Natural killer cell (primary cell): ENCODE measurements around the gene FMNL3. TPM values are rescaled to one million over a fixed set of nuclear protein-coding genes. Genes with fewer than 3 reads are reported as not detected.
"Not testable (repeated sequence)": the region's sequence is repeated elsewhere in the genome, so short reads cannot be mapped to it uniquely, and the experiment has no call there.

Source experiments
- ATAC-seq, 3 donors: fragments of 150-1000 bp in 2 of 3; fragments of 200-7000 bp in 1 of 3; cut with Tn5 transposase; 1 replicate in 1 of 3; 2 replicates in 2 of 3; pipeline ENCODE4 v1.10.0; 2021; ENCODE audit warnings: mild to moderate bottlenecking in 2 of 3, moderate library complexity in 2 of 3
- DNase-seq, 2 donors: peaks; one replicate each; pipeline versions ENCODE4 v3.0.0 to v3.0.0-alpha.2; 2013 to 2021; ENCODE audit warnings: mixed read lengths in 1 of 2
- H3K27ac ChIP-seq: one replicate; pipeline ENCODE4 v1.5.1; 2013; ENCODE audit warnings: mild to moderate bottlenecking, low read length
- H3K27me3 ChIP-seq: one replicate; pipeline ENCODE4 v1.6.1; 2013; ENCODE audit warnings: low read length; ENCODE audit not compliant: control insufficient read depth, insufficient read depth
- H3K36me3 ChIP-seq: one replicate; pipeline ENCODE4 v1.6.1; 2013; ENCODE audit warnings: low read length; ENCODE audit not compliant: control insufficient read depth, insufficient read depth
- H3K4me1 ChIP-seq: one replicate; pipeline ENCODE4 v1.6.1; 2013; ENCODE audit warnings: low read length; ENCODE audit not compliant: control insufficient read depth, insufficient read depth
- H3K4me3 ChIP-seq: one replicate; pipeline ENCODE4 v1.5.1; 2013; ENCODE audit warnings: low read length
- H3K9me3 ChIP-seq: one replicate; pipeline ENCODE4 v1.6.1; 2013; ENCODE audit warnings: low read length; ENCODE audit not compliant: control insufficient read depth, insufficient read depth
- H3K27ac Mint-ChIP-seq, 2 donors: one replicate each; pipeline ENCODE4 v1.8.0; 2022; ENCODE audit warnings: mild to moderate bottlenecking in 2 of 2, mixed read lengths in 2 of 2, moderate library complexity in 1 of 2
- H3K27me3 Mint-ChIP-seq, 2 donors: one replicate each; pipeline ENCODE4 v1.8.0; 2022; ENCODE audit warnings: low read depth in 2 of 2, mixed read lengths in 2 of 2
- H3K36me3 Mint-ChIP-seq: one replicate; pipeline ENCODE4 v1.8.0; 2022; ENCODE audit warnings: mixed read lengths
- H3K4me1 Mint-ChIP-seq, 2 donors: one replicate each; pipeline ENCODE4 v1.8.0; 2022; ENCODE audit warnings: mixed read lengths in 2 of 2
- H3K4me3 Mint-ChIP-seq: one replicate; pipeline ENCODE4 v1.8.0; 2022; ENCODE audit warnings: mild to moderate bottlenecking, moderate library complexity, mixed read lengths
- H3K9me3 Mint-ChIP-seq, 2 donors: one replicate each; pipeline ENCODE4 v1.8.0; 2022; ENCODE audit warnings: mixed read lengths in 2 of 2
- CTCF ChIP-seq: fragments of 200-600 bp; IDR thresholded peaks from one replicate; pipeline ENCODE4 v1.8.0; 2022; ENCODE audit warnings: antibody characterized with exemption
- WGBS: methylation state at CpG from one replicate; pipeline ENCODE4 v1.1.7; 2013; ENCODE audit warnings: missing lambda C conversion rate; ENCODE audit not compliant: insufficient coverage; 5-methylcytosine and 5-hydroxymethylcytosine counted together
- intact Hi-C: fragments of 100-400 bp; cut with micrococcal nuclease; formaldehyde crosslinking; loops from one replicate; pipeline ENCODE4 v1.14.2; 2022
- total RNA-seq, 4 donors: library from RNA; stranded (reverse); fragments of 120-200 nt in 1 of 4; gene quantifications; one replicate each; pipeline versions ENCODE4 v1.2.3 to v1.2.4, GENCODE V29; 2013 to 2022

The FMNL3 gene
- total RNA-seq, 3 donors from 2014 or later (not counting 1 experiment from before 2014, with no cell fraction given): 54.2 to 82.6 (median 58.7) TPM

GRCh38 chr12:49741882-49742620, 34.8 kb upstream of the FMNL3 start:
- ATAC-seq: peak; percentile 64 to 82 (median 69)
- Mint-ChIP-seq H3K4me3 (peak overlapping the region; percentile 96), H3K36me3 (no peaks in the 10 kb centered on the region), H3K27ac (peak overlapping the region; percentile 98 to 100), H3K9me3 (no peaks in the 10 kb centered on the region), H3K4me1 (peaks cover 50 to 52% of the 10 kb centered on the region in 2 donors), H3K27me3 (peaks cover 0 to 4% of the 10 kb centered on the region in 2 donors)
- Histone ChIP-seq H3K4me1 (peaks cover 31% of the 10 kb centered on the region), H3K36me3 (peaks cover 7% of the 10 kb centered on the region), H3K27me3 (no peaks in the 10 kb centered on the region), H3K27ac (peak overlapping the region; percentile 89), H3K4me3 (peak overlapping the region; percentile 57), H3K9me3 (no peaks in the 10 kb centered on the region)
- no peak for TF ChIP-seq CTCF
- peak; percentile 85 to 94 for DNase-seq
- 0% methylated on average over 33 of the region's 35 CpGs for WGBS
- intact Hi-C loops: loop anchor here (1.0 to 5.0 kb wide), 7 partner anchors 21 to 370 kb away; partner anchors contain the start of genes BCDIN3D, COX14, FMNL3 and NCKAP5L

GRCh38 chr12:49740930-49741881, 34.0 kb upstream of the FMNL3 start, which contains the start of gene TMBIM6:
TMBIM6 (plus strand) TSS chr12:49741557; CDS start chr12:49752494, 10,937 bp downstream.
- DNase-seq (peak; percentile 97 to 100), ATAC-seq (peak; percentile 82 to 95 (median 85))
- H3K36me3 Mint-ChIP-seq: no peaks in the 10 kb centered on the region
- H3K27ac Mint-ChIP-seq: peak within 1 kb of the TSS; percentile 98 to 100
- Histone ChIP-seq H3K4me1 (peaks cover 27% of the 10 kb centered on the region), H3K4me3 (peak within 1 kb of the TSS; percentile 57), H3K36me3 (peaks cover 7% of the 10 kb centered on the region), H3K27ac (peak within 1 kb of the TSS; percentile 89), H3K27me3 (no peaks in the 10 kb centered on the region), H3K9me3 (no peaks in the 10 kb centered on the region)
- peak; percentile 87 for TF ChIP-seq CTCF
- H3K4me1 Mint-ChIP-seq: peaks cover 42 to 44% of the 10 kb centered on the region in 2 donors
- H3K9me3 Mint-ChIP-seq: no peaks in the 10 kb centered on the region
- 5% methylated on average over 49 of the region's 50 CpGs for WGBS
- peaks cover 0 to 5% of the 10 kb centered on the region in 2 donors for H3K27me3 Mint-ChIP-seq
- intact Hi-C loops: loop anchor here (1.0 to 5.0 kb wide), 5 partner anchors 22 to 371 kb away; partner anchors contain the start of genes BCDIN3D, COX14 and NCKAP5L
- H3K4me3 Mint-ChIP-seq: peak within 1 kb of the TSS; percentile 96

DNA sequence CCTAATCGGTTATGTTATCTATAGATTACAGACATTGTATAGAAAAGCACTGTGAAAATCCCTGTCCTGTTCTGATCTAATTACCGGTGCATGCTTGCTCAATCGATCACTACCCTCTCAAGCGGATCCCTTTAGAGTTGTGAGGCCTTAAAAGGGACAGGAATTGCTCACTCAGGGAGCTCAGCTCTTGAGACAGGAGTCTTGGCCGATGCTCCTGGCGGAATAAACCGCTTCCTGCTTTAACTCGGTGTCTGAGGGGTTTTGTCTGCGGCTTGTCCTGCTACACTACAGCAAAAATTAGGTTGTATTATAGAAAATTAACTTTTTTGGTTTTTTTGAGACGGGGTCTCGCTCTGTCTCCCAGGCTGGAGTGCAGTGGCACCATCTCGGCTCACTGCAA, 33.1 kb upstream of the FMNL3 start:
- H3K36me3 ChIP-seq, H3K27ac ChIP-seq, H3K9me3 ChIP-seq, H3K4me3 ChIP-seq, H3K36me3 Mint-ChIP-seq, ATAC-seq, H3K27ac Mint-ChIP-seq, H3K27me3 Mint-ChIP-seq, H3K9me3 Mint-ChIP-seq, H3K27me3 ChIP-seq, H3K4me3 Mint-ChIP-seq, DNase-seq: not testable (repeated sequence)
- intact Hi-C loops: loop anchor here (5.0 kb wide), 1 partner anchor 372 kb away; the partner anchor contains the start of gene COX14
- peaks cover 27% of the 10 kb centered on the region for H3K4me1 ChIP-seq
- 96% methylated on average over 12 of the region's 12 CpGs for WGBS
- H3K4me1 Mint-ChIP-seq: peaks cover 42 to 43% of the 10 kb centered on the region in 2 donors

- H3K4me3 Mint-ChIP-seq, H3K27ac Mint-ChIP-seq, intact Hi-C loops, H3K27ac ChIP-seq, H3K9me3 Mint-ChIP-seq, H3K36me3 ChIP-seq, H3K27me3 ChIP-seq, H3K9me3 ChIP-seq, H3K4me3 ChIP-seq, H3K27me3 Mint-ChIP-seq, DNase-seq, H3K36me3 Mint-ChIP-seq, ATAC-seq: not testable (repeated sequence)
- H3K4me1 Mint-ChIP-seq: peaks cover 28% of the 10 kb centered on the region in 2 donors
- 98% methylated on average over 3 of the region's 5 CpGs for WGBS
- peaks cover 18% of the 10 kb centered on the region for H3K4me1 ChIP-seq
Observed at GRCh38 chr12:49738721-49739120, 31.5 kb upstream of the FMNL3 start.

- H3K36me3 Mint-ChIP-seq, H3K27me3 Mint-ChIP-seq, H3K9me3 Mint-ChIP-seq, H3K4me3 Mint-ChIP-seq, H3K4me1 Mint-ChIP-seq, DNase-seq, H3K4me1 ChIP-seq, H3K27me3 ChIP-seq, intact Hi-C loops, H3K9me3 ChIP-seq, H3K36me3 ChIP-seq, H3K27ac Mint-ChIP-seq, H3K27ac ChIP-seq, H3K4me3 ChIP-seq, ATAC-seq: not testable (repeated sequence)
- WGBS: 100% methylated on average over 3 of the region's 7 CpGs
Observed at GRCh38 chr12:49734900-49735299, 27.7 kb upstream of the FMNL3 start.
